Keratinocyte (primary cell): ENCODE measurements around the gene GRIN1.

Source experiments
- CTCF ChIP-seq, 3 experiments: IDR thresholded peaks in 1 of 3; conservative IDR thresholded peaks in 1 of 3; optimal IDR thresholded peaks in 1 of 3; 2 replicates in 2 of 3; 3 replicates in 1 of 3; pipeline versions ENCODE3 to v1.5.1; 2011; ENCODE audit warnings: low read length in 3 of 3, mild to moderate bottlenecking in 3 of 3, moderate library complexity in 2 of 3, control low read depth in 1 of 3, inconsistent platforms in 1 of 3; ENCODE audit not compliant: insufficient read depth in 2 of 3; ENCODE audit errors: extremely low read depth in 1 of 3
- EZH2 ChIP-seq: IDR thresholded peaks from one replicate; pipeline ENCODE4 v1.6.1; 2012; ENCODE audit warnings: inconsistent platforms, mild to moderate bottlenecking, low read length, moderate library complexity

GRCh38 chr9:137188086-137188489, 49.1 kb downstream of the GRIN1 start:
- TF ChIP-seq CTCF (optimal IDR thresholded peaks at IDR 0.05 in 1 of 3, IDR thresholded peaks at IDR 0.05 in 1 of 3, conservative IDR thresholded peaks at IDR 0.05 in 1 of 3; ENCODE audit: extremely low read depth in 1 of 3, insufficient read depth in 2 of 3, low read length in 3 of 3) (no peak), EZH2 (no peak)
